GM11168 (cell line): ENCODE results near the gene COLQ.
"Not testable (repeated sequence)": the region's sequence is repeated elsewhere in the genome, so short reads cannot be mapped to it uniquely, and the experiment has no call there.

Source experiments
- in situ Hi-C: fragments of 300-500 bp; cut with MboI; formaldehyde crosslinking; loops from one replicate; pipeline ENCODE4 v1.12.0; 2022; ENCODE audit warnings: low sequenced_read_pairs; ENCODE audit not compliant: unreplicated experiment

Gene COLQ

DNA sequence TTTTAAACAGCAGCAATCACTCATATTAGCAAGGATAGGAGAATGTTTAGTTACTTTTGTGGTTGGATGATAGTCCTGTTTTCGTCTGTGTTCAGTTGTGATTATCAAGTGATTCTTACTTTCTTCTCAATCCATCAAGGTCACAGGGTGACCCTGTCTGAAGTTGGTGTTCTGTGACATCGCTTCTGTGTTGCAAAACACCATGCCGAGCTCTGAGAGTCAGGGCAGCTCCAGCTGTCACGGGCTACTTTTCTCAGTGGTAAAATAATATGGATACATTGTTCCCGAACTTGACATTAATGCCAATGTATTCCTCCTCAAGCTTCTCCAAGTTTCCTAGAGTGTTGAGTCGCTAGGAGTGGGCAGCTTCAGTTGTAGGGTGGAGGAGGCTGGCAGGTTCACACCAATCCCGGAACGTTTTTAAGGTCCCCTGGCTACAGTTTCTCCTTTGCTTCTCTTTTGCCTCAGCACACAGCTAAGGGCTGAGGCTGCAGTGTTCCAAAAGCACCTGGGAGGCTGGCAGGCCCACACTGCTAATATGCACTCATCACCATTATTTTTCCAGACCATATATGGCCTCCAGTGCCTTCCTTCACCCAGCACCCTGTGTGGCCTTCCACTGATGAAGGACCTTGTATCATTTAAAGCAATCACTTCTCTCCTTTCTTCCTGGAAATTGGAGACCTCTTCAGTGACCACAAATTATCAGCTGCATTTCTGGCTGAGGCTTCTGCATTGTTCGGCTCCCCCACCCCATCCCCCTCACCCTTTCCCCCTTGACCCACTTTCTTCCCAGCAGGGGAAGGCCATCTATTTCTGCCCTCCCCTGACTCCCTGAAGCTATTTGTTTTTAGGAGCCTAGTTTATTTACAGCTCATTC is 25.8 kb downstream of the COLQ start:
- in situ Hi-C loops = no loop called here

DNA sequence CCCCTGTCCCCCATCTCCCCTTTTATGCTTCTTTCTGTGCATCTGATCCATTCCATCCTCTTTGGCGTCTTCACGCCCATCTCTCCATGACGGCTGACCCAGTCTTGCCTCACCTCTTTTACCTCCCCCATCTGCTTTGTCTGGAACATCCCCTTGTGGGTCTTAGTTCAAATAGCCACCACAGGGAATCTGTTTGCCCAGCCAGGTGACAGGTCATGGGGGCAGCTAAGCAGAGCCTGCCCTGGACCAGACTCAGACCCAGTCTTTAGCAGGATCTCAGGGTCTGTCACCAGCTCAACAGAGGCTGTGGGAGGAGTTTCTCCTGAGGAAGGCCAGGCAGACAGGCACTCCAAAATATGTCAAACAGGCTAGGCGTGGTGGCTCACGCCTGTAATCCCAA is 28.1 kb downstream of the COLQ start:
- in situ Hi-C loops = no loop called here

DNA sequence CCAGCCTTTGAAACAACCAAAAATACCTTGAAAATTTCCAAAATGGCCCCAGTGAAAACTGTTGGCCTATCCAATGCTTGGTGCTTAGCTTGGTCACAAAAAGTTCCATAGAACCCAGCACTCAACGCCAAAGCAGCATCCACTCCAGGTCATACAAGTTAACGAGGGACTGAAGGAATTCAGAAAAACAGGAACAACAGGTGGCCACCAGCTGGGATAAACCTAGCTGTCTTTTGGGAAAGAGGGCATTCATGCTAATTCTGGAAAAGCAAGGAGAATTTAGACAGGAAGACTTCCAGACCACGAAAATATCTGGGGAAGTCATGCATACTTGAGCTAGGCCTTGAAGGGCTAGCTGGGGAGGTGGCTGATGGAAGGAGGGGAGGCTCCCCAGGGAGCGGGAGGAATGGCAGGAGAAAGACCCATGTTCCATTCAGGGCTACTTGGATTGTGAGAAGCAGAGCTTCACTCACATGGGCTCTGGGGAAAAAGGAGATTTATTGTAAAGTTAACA is 28.6 kb downstream of the COLQ start:
- in situ Hi-C loops = no loop called here

DNA sequence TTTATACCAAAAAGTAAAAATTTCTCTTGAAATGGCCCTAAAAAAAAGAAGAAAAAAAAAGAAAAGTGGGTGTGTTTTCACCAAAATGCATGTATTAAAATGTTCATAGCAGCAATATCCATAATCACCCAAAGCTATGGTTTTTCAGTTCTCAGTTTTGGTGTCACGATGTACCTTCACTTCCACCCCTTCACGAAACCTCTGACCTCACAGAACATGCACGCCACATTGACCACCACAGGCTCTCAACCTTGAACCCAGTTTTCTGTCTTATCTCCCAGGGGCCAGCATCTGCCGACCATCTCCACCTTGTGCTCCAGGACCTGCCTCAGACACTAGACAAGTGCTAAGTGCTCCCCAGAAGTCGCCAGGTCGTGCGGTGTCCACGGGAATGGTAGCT is 30.4 kb downstream of the COLQ start:
- in situ Hi-C loops = no loop called here

DNA sequence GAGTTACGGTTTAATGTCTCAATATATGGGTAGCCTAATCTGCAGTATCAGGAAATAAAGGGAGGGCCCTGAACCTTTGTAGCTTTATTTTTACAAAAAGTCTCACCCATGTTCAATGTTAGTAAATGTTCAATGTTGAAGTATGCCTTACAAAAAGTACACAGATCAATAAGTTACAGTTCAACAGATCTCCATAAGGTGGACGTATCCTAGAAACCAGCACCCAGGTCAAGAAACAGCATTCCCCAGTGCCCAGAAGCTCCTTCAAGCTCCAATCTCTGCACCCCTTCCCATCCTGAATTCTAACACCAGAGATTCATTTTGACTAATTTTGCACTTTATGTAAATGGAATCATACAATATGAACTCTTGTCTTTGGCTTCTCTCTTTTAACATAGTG is 31.3 kb downstream of the COLQ start:
- in situ Hi-C loops = no loop called here

DNA sequence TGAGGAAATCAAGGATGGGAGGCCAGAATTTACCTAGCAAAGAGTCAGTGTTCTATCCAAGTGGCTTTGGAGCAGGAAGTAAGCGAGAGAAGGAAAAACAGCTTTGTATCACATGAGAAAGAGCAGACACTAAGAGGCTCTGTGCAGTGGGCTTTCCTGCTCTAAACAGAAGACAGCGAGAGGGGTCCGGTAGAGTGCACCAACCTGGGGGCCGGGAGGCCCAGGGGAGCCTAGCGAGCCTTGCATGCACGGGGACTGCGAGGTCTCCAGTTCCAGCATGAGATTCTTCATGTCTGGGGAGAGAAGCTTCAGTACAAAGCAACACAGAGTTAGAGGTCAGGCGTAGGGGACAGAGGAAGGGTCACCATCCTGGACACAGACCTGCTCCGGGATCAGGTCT is 33.5 kb downstream of the COLQ start:
- in situ Hi-C loops = no loop called here

DNA sequence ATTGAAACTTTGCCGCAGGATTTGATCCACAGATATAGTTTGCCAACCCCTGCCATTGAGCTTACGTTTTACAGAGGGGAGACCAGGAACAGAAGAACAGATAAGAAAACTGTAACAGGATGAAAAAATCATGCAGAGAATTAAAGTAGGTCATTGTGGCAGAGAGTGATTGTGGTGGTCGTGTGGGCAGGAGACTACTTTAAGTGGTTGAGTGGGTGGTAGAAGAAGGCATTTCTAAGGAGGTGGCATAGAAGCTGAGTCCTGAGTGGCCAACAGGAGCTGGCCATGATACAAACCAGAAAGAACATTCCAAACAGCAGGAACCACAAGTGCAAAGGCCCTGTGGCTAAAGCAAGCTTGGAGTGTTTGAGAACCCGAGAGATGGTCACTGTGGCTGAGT is 34.5 kb downstream of the COLQ start:
- in situ Hi-C loops = no loop called here

DNA sequence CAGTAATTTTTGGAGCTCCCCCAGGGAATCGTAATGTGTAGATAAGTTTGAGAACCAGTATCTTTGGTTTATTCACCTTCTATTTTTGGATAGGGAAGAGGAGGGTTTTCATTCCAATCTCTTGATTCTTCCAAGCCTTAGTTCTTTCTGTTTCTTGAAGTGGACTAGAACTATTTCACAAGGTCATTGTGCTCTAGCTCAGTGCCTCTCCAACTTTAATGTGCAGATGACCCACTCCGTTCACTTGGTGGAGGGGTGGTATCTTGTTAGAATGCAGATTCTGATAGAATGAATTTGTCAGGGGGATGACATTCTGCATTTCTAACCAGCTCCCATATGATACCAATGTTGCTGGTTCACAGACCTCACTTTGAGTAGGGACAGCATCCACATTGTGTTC is 35.5 kb downstream of the COLQ start:
- in situ Hi-C loops = no loop called here

DNA sequence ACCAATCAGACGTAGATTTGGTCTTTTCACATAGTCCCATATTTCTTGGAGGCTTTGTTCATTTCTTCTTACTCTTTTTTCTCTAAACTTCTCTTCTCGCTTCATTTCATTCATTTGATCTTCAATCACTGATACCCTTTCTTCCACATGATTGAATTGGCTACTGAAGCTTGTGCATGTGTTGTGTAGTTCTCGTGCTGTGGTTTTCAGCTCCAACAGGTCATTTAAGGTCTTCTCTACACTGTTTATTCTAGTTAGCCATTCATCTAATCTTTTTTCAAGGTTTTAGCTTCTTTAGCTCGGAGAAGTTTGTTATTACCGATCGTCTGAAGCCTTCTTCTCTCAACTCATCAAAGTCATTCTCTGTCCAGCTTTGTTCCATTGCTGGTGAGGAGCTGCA is 37.0 kb downstream of the COLQ start:
- in situ Hi-C loops = not testable (repeated sequence)

DNA sequence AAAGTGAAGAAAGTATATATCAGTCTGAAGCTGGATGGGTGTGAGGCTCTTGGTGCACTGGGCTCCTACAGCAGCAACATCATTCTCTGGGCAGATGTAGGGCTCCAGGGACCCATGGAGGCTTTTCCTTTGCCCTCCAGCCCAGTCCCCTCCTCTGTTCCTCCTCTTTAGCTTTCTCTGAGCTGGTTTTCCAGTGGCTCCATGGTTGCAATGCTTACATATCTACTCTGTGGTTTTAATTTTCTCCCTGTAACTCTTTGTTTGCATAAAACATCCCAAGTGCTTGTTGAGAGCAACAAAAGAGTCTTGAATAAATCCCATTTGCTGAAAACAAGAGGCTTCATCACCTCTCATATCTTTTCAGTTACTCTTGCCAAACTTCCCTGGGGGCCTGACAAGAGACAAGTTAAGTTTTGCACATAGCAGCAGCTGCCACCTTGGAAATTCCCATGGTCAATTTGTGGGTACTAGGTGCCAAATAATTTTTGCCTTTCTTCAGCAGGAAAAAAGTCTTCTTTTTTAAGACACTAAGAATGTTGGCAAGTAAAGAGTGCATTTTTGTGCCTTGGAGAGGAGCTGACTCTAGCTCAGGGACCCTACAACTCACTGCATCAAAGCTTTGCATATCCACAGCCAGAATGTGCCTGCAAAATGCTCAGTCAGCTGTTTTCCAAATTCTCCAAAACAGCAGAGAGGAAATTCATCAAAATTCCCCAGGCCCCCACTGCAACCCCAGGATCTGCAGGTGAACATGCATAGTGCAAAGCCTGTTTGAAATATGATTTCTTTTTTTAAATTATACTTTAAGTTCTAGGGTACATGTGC is 41.9 kb downstream of the COLQ start:
- in situ Hi-C loops = no loop called here

DNA sequence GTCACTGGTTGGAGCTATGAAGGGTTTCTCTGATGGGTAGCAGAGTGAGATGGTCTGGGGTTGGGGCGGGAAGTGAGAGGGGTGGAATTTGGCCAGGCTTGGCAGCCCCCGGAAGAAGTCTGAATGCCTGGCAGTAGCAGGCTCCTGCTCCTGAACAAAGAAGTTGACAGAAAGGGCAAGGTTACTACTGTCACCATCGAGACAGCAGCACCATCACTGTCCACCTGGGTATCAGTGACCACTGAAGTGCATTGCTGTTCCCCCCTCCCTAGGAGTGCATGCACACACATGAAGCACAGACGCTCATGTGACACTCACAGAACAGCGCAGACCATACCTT is 42.9 kb downstream of the COLQ start:
- in situ Hi-C loops = no loop called here

DNA sequence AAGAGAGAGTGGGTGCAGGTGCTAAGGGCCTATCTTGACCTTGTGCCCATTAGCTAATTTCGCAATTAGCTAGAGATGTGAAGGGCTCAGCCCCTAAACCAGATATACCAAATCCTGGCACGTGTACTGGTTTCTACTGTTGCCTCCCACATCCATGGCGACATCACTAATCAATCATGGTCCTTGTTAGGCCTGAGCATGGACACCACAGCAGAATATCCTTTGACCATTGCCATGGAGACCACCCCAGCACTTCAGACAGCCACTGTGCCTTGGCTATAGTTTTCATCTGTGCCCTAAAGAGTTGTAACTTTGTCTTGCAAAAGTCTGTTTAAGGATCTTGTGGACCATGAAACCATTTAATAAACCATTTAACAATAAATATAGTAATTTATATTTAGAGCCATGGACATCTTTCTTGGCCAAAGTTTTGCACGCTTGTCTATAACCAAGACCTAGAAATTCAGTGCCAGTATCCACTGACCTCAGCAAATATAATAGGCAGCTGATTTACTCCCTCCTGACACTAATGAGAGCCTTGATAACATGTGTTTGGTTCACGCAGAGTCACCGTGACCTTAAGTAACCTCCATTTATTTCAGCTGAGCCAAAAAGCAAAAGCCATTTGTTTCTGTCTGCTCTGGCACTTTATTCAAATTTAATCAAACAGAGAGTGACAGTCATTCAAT is 43.4 kb downstream of the COLQ start:
- in situ Hi-C loops = no loop called here

DNA sequence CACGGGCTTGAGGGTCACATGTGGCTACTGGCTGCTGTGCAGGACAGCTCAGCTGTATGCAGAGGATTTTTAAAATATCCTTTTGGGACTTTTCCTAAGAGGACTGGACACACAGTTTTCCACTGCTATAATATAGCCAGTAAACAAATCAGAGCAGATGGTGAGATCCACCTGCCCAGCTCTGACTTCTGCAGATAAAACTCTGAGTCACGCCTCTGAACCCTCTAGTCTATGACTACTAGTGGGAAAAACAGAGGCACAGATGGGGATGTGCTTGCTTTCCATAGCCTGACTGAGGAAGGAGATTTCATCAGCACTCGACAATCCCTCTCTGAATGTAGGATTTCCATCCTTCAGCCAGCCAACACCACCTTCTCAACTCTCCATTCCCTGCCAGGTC is 45.1 kb downstream of the COLQ start:
- in situ Hi-C loops = no loop called here

DNA sequence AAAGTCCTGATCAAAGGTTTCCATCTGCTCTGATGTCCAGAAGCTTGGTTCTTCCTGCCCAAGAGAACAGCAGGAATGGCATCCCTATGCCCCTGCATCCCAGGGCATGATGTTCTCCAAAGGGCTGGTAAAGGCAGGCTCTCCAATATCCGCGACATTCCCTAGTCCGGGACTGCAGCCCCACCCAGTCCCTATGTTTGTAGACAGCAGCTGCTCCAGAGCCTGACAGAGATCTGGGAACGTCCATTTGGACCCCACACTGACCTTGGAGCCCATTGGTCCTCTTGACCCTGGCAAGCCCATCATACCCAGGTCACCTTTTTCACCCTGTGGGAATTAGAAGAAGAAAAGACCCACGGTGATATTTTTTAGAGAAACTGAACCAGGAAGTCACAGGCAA is 46.3 kb downstream of the COLQ start:
- in situ Hi-C loops = no loop called here

DNA sequence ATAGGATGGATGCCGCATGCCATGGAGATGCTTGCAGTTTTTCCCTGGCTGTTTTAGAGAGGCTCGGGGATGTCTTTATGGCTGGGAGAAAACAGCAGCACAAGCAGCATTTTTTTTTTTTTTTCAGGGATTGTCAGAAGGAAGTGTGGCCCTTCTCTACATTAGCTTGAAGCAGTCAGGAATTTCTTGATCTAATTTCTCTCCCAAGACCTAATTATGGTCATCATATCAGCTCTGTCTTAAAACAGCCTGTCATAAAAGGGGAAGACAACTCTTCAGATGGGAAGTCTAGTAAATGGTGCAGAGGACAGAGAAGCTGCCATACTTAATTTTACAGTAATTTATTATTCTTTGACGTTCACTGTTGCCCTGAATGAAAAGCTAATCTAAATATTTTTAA is 49.6 kb downstream of the COLQ start:
- in situ Hi-C loops = no loop called here

DNA sequence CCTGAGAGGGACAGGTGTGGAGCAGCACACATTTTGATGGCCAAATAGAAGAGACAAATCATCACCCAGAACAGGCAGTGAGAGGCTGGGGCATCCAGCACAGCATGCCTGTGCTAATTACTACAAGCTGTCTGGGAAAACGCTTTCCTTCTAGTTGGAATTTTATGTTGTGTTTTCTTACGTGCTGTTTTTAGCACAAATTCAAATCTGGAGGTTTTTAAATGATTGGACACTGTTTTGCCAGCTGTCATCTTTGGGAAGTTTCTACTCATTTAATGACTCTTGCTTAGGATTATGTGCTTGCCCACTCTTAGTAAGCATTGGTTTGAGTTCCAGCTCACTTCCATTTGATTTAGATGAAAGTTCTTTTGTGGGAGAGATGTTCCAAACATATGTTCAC is 50.7 kb downstream of the COLQ start:
- in situ Hi-C loops = no loop called here

DNA sequence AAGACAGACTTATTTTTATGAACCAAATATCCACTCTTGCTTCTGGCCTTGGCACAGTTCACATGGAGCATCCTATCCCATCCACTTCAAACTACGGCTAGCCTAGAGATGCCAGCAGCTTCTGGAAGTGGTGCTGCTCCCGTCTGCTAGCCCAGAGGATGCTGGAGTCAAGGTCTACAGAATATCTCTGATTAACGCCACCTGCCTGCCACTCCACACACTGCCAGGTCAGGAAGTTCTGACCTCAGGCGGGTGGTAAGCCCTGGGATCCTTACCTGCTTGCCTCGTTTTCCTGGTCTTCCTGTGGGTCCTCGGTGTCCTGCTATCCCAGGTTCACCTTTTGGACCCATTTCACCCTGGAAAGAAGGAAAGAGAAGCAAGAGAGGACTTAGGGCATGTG is 51.2 kb downstream of the COLQ start:
- in situ Hi-C loops = no loop called here

DNA sequence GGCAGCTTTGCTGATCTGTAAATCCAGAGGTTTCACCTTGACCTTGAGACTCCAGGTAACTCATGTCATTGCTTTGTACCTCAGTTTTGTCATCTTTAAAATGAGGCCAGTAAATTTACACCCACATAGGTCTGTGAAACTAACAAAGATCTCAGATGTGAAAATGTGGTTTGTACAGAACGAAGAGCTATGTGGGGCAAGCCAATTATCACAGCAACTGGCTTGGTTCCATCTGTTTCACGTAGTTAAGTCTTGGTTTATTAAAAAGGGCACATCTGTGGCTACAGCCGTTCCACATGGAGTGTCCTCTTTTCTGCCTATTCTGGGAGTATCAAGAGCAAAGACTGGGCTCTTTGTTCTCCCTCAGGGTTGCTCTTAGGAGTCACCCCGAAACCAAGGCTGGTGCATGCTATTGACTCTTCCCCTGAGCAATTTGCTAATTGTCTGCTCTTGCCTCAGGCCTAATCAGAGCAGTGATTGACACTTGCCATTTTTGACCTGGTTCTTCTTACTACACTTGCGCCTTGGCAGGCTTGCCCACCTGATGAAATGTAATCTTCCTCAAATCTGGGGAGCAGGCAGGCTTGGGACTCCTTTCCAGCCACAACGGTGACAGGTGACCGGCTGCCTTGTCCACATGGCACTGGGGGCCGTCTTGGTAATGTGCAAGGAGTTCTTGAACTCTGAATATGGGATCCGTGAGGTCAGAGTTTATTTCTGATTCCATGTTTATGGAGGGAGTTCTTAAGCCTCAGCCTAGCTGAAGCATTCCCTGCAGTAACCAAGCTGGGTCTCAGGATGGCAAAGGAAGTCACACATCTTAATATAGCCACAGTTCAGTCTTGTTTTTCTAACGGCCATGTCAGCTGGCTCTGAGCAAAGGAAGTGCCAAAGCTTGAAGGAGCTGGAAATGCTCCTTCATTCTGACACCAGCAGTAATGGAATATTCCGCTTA is 54.0 kb downstream of the COLQ start:
- in situ Hi-C loops = no loop called here

DNA sequence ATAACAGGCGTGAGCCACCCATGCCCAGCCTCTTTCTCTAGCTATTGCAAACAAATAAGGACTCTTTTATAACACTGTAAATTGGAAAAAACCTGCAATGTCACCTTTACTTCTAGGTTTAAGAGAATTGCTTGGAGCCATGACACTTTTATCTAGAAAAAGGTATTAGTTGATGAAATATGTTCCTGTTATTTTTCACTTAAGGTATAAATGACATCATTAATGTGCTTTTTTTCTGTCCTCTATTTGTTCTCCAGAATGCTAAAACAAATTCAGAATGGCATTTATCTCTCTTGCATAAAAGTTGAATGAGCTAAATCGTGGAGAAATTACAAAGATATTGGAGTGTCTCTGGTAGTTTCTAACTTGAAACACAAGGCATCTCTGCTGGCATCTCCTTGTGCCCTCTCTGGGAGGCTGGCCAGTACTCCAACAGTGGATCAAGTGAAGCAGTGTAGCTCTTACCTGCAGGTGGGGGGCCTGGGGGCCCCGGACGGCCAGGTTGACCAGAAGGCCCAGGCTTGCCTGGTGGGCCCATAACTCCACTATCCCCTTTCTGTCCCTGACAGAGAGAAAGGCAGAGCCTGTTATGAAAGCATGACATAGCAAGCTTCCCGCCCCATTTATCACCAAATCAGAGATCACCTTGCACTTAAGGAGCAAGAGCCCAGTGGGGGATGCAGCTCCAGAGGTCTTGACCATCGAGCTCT is 55.5 kb downstream of the COLQ start:
- in situ Hi-C loops = no loop called here
